Vagina (tissue), 2 donors: ENCODE measurements around the gene PODXL. TPM values are rescaled to one million over a fixed set of nuclear protein-coding genes. Genes with fewer than 3 reads are reported as not detected.

Source experiments
- DNase-seq, 2 donors: peaks; one replicate each; pipeline ENCODE4 v3.0.0-alpha.2; 2017; ENCODE audit errors: extremely low spot score in 2 of 2
- H3K27ac ChIP-seq: fragments of 200-600 bp; sonication (generic); one replicate; pipeline ENCODE4 v1.5.1; 2019
- H3K27me3 ChIP-seq: fragments of 200-600 bp; sonication (generic); one replicate; pipeline ENCODE4 v1.5.1; 2019
- H3K36me3 ChIP-seq, 2 donors: fragments of 200-600 bp; sonication (generic); one replicate each; pipeline ENCODE4 v1.5.1; 2017 to 2019
- H3K4me1 ChIP-seq: fragments of 200-600 bp; sonication (generic); one replicate; pipeline ENCODE4 v1.5.1; 2019
- H3K4me3 ChIP-seq, 2 donors: fragments of 200-600 bp; sonication (generic); 1 replicate in 1 of 2; 2 replicates in 1 of 2; pipeline ENCODE4 v1.5.1; 2016 to 2019
- H3K9me3 ChIP-seq: fragments of 200-600 bp; sonication (generic); one replicate; pipeline ENCODE4 v1.5.1; 2019
- CTCF ChIP-seq, 3 experiments: fragments of 450-650 bp in 2 of 3; fragments of 200-600 bp in 1 of 3; sonication (generic) in 1 of 3; IDR thresholded peaks; one replicate each; pipeline ENCODE4 v1.5.1; 2017 to 2019; ENCODE audit warnings: antibody characterized with exemption in 3 of 3, mild to moderate bottlenecking in 2 of 3, moderate library complexity in 2 of 3
- POLR2A ChIP-seq, 2 donors: fragments of 450-650 bp; IDR thresholded peaks; one replicate each; pipeline ENCODE4 v1.6.1; 2017; ENCODE audit warnings: antibody characterized with exemption in 2 of 2, mild to moderate bottlenecking in 2 of 2, moderate library complexity in 2 of 2
- POLR2AphosphoS5 ChIP-seq, 2 donors: sonication (generic); formaldehyde crosslinking; IDR thresholded peaks; one replicate each; pipeline ENCODE4 v1.9.0; 2017; ENCODE audit warnings: antibody characterized with exemption in 2 of 2, mild to moderate bottlenecking in 2 of 2, low read depth in 1 of 2; ENCODE audit not compliant: insufficient read depth in 1 of 2
- intact Hi-C: fragments of 100-400 bp; cut with DNase I; formaldehyde crosslinking; loops from one replicate; pipeline ENCODE4 v1.15.1; 2023
- total RNA-seq: library from RNA; depleted of rRNA; stranded (reverse); fragments of >200 nt; gene quantifications from one replicate; pipeline ENCODE4 v1.2.3, GENCODE V29; 2016

The PODXL gene
- total RNA-seq, 1 donor from 2014 or later: 26.0 TPM

GRCh38 chr7:131501422-131501821, 55.0 kb downstream of the PODXL start:
- no peak for TF ChIP-seq CTCF (IDR thresholded peaks at IDR 0.05)
- TF ChIP-seq POLR2A (IDR thresholded peaks at IDR 0.05): no peak
- TF ChIP-seq POLR2AphosphoS5 (IDR thresholded peaks at IDR 0.05; ENCODE audit: insufficient read depth in 1 of 2, low read depth in 1 of 2): no peak
- H3K36me3 ChIP-seq: no peaks in the 10 kb centered on the region
- H3K9me3 ChIP-seq: no peaks in the 10 kb centered on the region
- peaks cover 16% of the 10 kb centered on the region for H3K4me1 ChIP-seq
- no peak overlapping the region for H3K27ac ChIP-seq
- DNase-seq: no peak
- no peak overlapping the region for H3K4me3 ChIP-seq
- intact Hi-C loops: no loop called here
- no peaks in the 10 kb centered on the region for H3K27me3 ChIP-seq

GRCh38 chr7:131500357-131500756, 56.1 kb downstream of the PODXL start:
- intact Hi-C loops: no loop called here
- peaks cover 16% of the 10 kb centered on the region for H3K4me1 ChIP-seq
- no peaks in the 10 kb centered on the region for H3K36me3 ChIP-seq
- no peak overlapping the region for H3K27ac ChIP-seq
- H3K27me3 ChIP-seq: no peaks in the 10 kb centered on the region
- DNase-seq: no peak
- TF ChIP-seq POLR2AphosphoS5 (IDR thresholded peaks at IDR 0.05; ENCODE audit: insufficient read depth in 1 of 2, low read depth in 1 of 2) (no peak), CTCF (IDR thresholded peaks at IDR 0.05) (no peak), POLR2A (IDR thresholded peaks at IDR 0.05) (no peak)
- no peak overlapping the region for H3K4me3 ChIP-seq
- H3K9me3 ChIP-seq: no peaks in the 10 kb centered on the region

- no peak for DNase-seq
- intact Hi-C loops: no loop called here
- Histone ChIP-seq H3K27ac (no peak overlapping the region), H3K27me3 (no peaks in the 10 kb centered on the region), H3K9me3 (no peaks in the 10 kb centered on the region), H3K4me1 (peaks cover 16% of the 10 kb centered on the region), H3K4me3 (no peak overlapping the region), H3K36me3 (no peaks in the 10 kb centered on the region)
- TF ChIP-seq POLR2A (IDR thresholded peaks at IDR 0.05) (no peak), CTCF (IDR thresholded peaks at IDR 0.05) (no peak)
Observed at GRCh38 chr7:131499801-131500200, 56.6 kb downstream of the PODXL start.

- Histone ChIP-seq H3K36me3 (no peaks in the 10 kb centered on the region), H3K4me3 (no peak overlapping the region), H3K27me3 (no peaks in the 10 kb centered on the region), H3K4me1 (peaks cover 12% of the 10 kb centered on the region), H3K9me3 (no peaks in the 10 kb centered on the region), H3K27ac (no peak overlapping the region)
- intact Hi-C loops: no loop called here
- no peak for TF ChIP-seq POLR2AphosphoS5 (IDR thresholded peaks at IDR 0.05; ENCODE audit: insufficient read depth in 1 of 2, low read depth in 1 of 2)
- TF ChIP-seq CTCF (IDR thresholded peaks at IDR 0.05): no peak
- no peak for TF ChIP-seq POLR2A (IDR thresholded peaks at IDR 0.05)
- DNase-seq: no peak
Observed at GRCh38 chr7:131498237-131498885, 58.1 kb downstream of the PODXL start.

GRCh38 chr7:131497454-131497853, 59.0 kb downstream of the PODXL start:
- TF ChIP-seq POLR2AphosphoS5 (IDR thresholded peaks at IDR 0.05; ENCODE audit: insufficient read depth in 1 of 2, low read depth in 1 of 2): no peak
- no peak for DNase-seq
- Histone ChIP-seq H3K36me3 (no peaks in the 10 kb centered on the region), H3K9me3 (no peaks in the 10 kb centered on the region), H3K4me3 (no peak overlapping the region), H3K4me1 (peaks cover 3% of the 10 kb centered on the region), H3K27me3 (no peaks in the 10 kb centered on the region), H3K27ac (peak overlapping the region; percentile 42)
- intact Hi-C loops: no loop called here
